Measurements from ENCODE around the gene ACSM3.
"Not testable (repeated sequence)": the region's sequence is repeated elsewhere in the genome, so short reads cannot be mapped to it uniquely, and the experiment has no call there.

The ACSM3 gene

DNA sequence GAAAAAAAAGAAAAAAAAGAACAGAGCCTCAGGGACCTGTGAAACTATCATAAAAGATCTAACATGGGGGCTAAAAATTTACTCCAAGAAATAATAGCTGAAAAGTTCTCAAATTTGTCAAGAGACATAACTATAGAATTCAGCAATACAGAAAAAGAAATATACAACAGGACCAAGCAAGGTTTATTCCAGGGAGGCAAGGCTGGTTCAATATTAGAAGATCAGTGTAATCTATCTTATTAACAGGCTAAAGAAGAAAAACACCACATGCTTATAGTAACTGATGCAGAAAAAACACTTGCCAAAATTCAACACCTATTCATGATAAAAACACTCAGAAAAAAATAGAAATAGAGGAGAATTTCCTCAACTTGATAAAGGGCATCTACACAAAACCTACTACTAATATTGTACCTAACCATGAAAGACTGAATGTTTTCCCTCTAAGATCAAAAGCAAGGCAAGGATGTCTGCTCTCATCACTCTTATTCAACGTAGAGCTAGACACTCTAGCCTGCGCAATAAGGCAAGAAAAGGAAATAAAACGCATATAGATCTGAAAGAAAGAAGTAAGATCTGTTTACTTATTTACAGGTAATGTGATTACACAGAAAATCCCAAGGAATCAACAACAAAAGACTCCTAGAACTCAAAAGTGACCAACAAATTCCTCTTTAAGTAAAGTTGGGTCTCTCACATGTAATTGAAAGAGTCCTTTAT lies 1.2 kb upstream of the ACSM3 start:
- no peaks in the 10 kb centered on the region for H3K36me3 ChIP-seq (replicated peaks; ENCODE audit: insufficient read depth, low read length)
- H3K4me3 ChIP-seq (ENCODE audit: low read length) = peak overlapping the region; percentile 66; the same call in 1 of the 2 replicates
- no peak for DNase-seq
- H3K79me2 ChIP-seq (ENCODE audit: low read length) = no peaks in the 10 kb centered on the region
- H3K27me3 ChIP-seq (replicated peaks; ENCODE audit: insufficient read depth, low read length) = no peaks in the 10 kb centered on the region
- H3K9me2 ChIP-seq (replicated peaks; ENCODE audit: insufficient read depth, low read length) = no peaks in the 10 kb centered on the region
- no peak for TF ChIP-seq EZH2 (optimal IDR thresholded peaks at IDR 0.05; ENCODE audit: low read depth, low read length)
- no peak for TF ChIP-seq EZH2phosphoT487 (IDR thresholded peaks at IDR 0.05; ENCODE audit: low read length)
- no peak for TF ChIP-seq CTCF (IDR thresholded peaks at IDR 0.05; ENCODE audit: low read length)
- H3K4me2 ChIP-seq (ENCODE audit: low read depth, low read length) = peak overlapping the region; percentile 67; the same call in 1 of the 2 replicates
- no peaks in the 10 kb centered on the region for H3K9me3 ChIP-seq (replicated peaks; ENCODE audit: insufficient read depth, low read length)
- H2AFZ ChIP-seq (ENCODE audit: low read length) = peak overlapping the region; percentile 87
- H3K4me1 ChIP-seq (ENCODE audit: low read length) = peaks cover 6% of the 10 kb centered on the region
- peaks cover 5% of the 10 kb centered on the region; the same call in 1 of the 2 replicates for H3F3A ChIP-seq (ENCODE audit: insufficient read depth, low read length)
- H3K9ac ChIP-seq (ENCODE audit: low read length) = no peak overlapping the region; the same call in 1 of the 2 replicates
- H3K27ac ChIP-seq (ENCODE audit: low read length) = peak overlapping the region; percentile 66; the same call in 1 of the 2 replicates
- no peaks in the 10 kb centered on the region for H4K20me1 ChIP-seq (ENCODE audit: insufficient read depth, low read length)

DNA sequence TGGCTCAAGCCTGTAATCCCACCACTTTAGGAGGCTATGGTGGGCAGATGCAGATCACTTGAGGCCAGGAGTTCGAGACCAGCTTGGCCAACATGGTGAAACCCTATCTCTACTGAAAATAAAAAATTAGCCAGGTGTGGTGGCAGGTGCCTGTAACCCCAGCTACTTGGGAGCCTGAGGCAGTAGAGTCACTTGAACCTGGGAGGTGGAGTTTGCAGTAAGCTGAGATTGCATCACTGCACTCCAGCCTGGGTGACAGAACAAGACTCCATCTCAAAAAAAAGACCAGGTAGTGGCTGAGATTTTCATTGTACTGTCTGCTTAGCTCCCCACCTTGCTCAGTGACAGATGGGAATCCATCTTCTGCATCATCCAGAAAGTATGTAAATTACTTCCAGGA lies 634 bp downstream of the ACSM3 start:
- H3K27me3 ChIP-seq (replicated peaks; ENCODE audit: insufficient read depth, low read length); H3K79me2 ChIP-seq (ENCODE audit: low read length); H3K27ac ChIP-seq (ENCODE audit: low read length); H2AFZ ChIP-seq (ENCODE audit: low read length); H3K36me3 ChIP-seq (replicated peaks; ENCODE audit: insufficient read depth, low read length); H3F3A ChIP-seq (ENCODE audit: insufficient read depth, low read length); H3K4me1 ChIP-seq (ENCODE audit: low read length); H3K4me3 ChIP-seq (ENCODE audit: low read length); DNase-seq; H4K20me1 ChIP-seq (ENCODE audit: insufficient read depth, low read length); H3K9me2 ChIP-seq (replicated peaks; ENCODE audit: insufficient read depth, low read length); H3K9me3 ChIP-seq (replicated peaks; ENCODE audit: insufficient read depth, low read length): not testable (repeated sequence)
- peak overlapping the region; percentile 9; the same call in 1 of the 2 replicates for H3K9ac ChIP-seq (ENCODE audit: low read length)
- H3K4me2 ChIP-seq (ENCODE audit: low read depth, low read length) = peak overlapping the region; percentile 67; the same call in 1 of the 2 replicates

- TF ChIP-seq CTCF (IDR thresholded peaks at IDR 0.05; ENCODE audit: low read length) (no peak), EZH2 (optimal IDR thresholded peaks at IDR 0.05; ENCODE audit: low read depth, low read length) (no peak), EZH2phosphoT487 (IDR thresholded peaks at IDR 0.05; ENCODE audit: low read length) (no peak)
- no peak for DNase-seq
- H3F3A ChIP-seq (ENCODE audit: insufficient read depth, low read length) = peaks cover 5% of the 10 kb centered on the region; the same call in 1 of the 2 replicates
- no peaks in the 10 kb centered on the region for H4K20me1 ChIP-seq (ENCODE audit: insufficient read depth, low read length)
- H3K27ac ChIP-seq (ENCODE audit: low read length) = no peak overlapping the region
- H3K27me3 ChIP-seq (replicated peaks; ENCODE audit: insufficient read depth, low read length) = no peaks in the 10 kb centered on the region
- no peak overlapping the region for H3K9ac ChIP-seq (ENCODE audit: low read length)
- no peaks in the 10 kb centered on the region for H3K9me3 ChIP-seq (replicated peaks; ENCODE audit: insufficient read depth, low read length)
- no peaks in the 10 kb centered on the region for H3K36me3 ChIP-seq (replicated peaks; ENCODE audit: insufficient read depth, low read length)
- H3K9me2 ChIP-seq (replicated peaks; ENCODE audit: insufficient read depth, low read length) = no peaks in the 10 kb centered on the region
- no peak overlapping the region for H2AFZ ChIP-seq (ENCODE audit: low read length)
- H3K4me2 ChIP-seq (ENCODE audit: low read depth, low read length) = no peak overlapping the region
- no peaks in the 10 kb centered on the region for H3K79me2 ChIP-seq (ENCODE audit: low read length)
- peaks cover 6% of the 10 kb centered on the region for H3K4me1 ChIP-seq (ENCODE audit: low read length)
- no peak overlapping the region for H3K4me3 ChIP-seq (ENCODE audit: low read length)
These were observed 1.9 kb downstream of the ACSM3 start for GRCh38 chr16:20765732-20766131.

- H3K27ac ChIP-seq (ENCODE audit: low read length) = no peak overlapping the region
- peaks cover 5% of the 10 kb centered on the region; the same call in 1 of the 2 replicates for H3F3A ChIP-seq (ENCODE audit: insufficient read depth, low read length)
These were observed 2.5 kb downstream of the ACSM3 start for GRCh38 chr16:20766294-20766693.

More at GRCh38 chr16:20766294-20766693, 2.5 kb downstream of the ACSM3 start:
- DNase-seq = no peak
- Histone ChIP-seq H3K79me2 (ENCODE audit: low read length) (no peaks in the 10 kb centered on the region), H3K4me1 (ENCODE audit: low read length) (peaks cover 6% of the 10 kb centered on the region), H3K9me2 (replicated peaks; ENCODE audit: insufficient read depth, low read length) (no peaks in the 10 kb centered on the region), H3K9me3 (replicated peaks; ENCODE audit: insufficient read depth, low read length) (no peaks in the 10 kb centered on the region), H2AFZ (ENCODE audit: low read length) (no peak overlapping the region), H3K4me2 (ENCODE audit: low read depth, low read length) (no peak overlapping the region), H3K27me3 (replicated peaks; ENCODE audit: insufficient read depth, low read length) (no peaks in the 10 kb centered on the region), H3K36me3 (replicated peaks; ENCODE audit: insufficient read depth, low read length) (no peaks in the 10 kb centered on the region), H4K20me1 (ENCODE audit: insufficient read depth, low read length) (no peaks in the 10 kb centered on the region), H3K9ac (ENCODE audit: low read length) (no peak overlapping the region), H3K4me3 (ENCODE audit: low read length) (no peak overlapping the region)
- no peak for TF ChIP-seq EZH2phosphoT487 (IDR thresholded peaks at IDR 0.05; ENCODE audit: low read length)
- no peak for TF ChIP-seq EZH2 (optimal IDR thresholded peaks at IDR 0.05; ENCODE audit: low read depth, low read length)
- TF ChIP-seq CTCF (IDR thresholded peaks at IDR 0.05; ENCODE audit: low read length) = no peak
